ENCODE measurements around the gene MRPL10. TPM values are rescaled to one million over a fixed set of nuclear protein-coding genes. Genes with fewer than 3 reads are reported as not detected.
A peak's percentile ranks its signal among the peaks of the same experiment; 100 is the strongest.

Gene MRPL10
- total and polyA plus RNA-seq, 2 donors (not counting 3 experiments of a cell fraction or from before 2014, with no cell fraction given): 43.4 to 84.0 TPM

DNA sequence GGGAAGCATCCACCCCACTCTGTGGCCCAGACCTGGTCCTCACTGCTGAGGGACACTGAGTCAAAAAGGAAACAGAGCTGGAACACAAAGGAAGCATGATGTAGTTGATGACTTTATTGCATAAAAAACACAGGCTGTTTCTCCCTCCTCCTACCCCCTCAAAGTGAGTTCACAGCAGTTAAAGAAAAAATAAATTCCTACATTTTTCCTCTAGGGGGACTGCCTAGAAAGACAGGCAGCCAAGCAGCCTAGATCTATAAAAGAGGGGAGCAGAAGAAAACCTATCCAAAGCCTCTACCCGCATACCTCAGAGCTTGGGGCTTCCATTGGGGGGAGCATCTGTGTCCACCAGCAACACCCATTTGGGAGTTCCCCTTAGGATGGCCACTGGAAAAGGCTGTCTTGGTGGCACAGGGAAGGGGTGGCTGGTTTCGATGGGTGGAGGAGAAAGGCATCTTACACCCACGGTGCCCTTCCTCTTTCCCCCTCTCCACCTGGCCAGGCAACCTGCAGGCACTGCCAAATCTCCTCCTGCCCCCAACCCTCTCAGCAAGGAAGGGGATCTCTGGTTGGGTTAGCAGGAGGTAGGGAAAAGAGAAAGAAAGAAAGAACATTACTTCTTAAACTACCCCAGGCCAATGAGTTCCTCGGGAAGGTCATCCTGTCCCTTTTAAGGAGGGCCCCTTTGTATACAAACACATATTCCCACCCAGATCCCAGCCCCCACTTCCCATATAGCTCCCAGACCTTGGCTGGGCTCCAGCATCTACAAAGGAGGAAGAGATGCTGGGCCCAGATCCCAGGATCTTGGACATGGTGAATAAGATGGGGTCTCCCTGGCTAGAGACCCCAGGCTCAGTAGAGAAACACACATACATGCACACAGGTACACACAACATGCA is 13.7 kb upstream of the MRPL10 start:
- ChIA-PET POLR2A (no interaction called here), CTCF (interaction anchor here (0.5 to 10.2 kb wide), 9 partner anchors 11 to 934 kb away, joined by 3 to 367 read pairs (median 12); partner anchors contain the start of genes LRRC46, MRPL10 and SP2)
- H3K4me3 ChIP-seq (replicated peaks in 1 of 3; ENCODE audit: insufficient read depth in 1 of 3, low read depth in 1 of 3, low read length in 3 of 3): no peak overlapping the region
- TF ChIP-seq MYC (IDR thresholded peaks at IDR 0.05; ENCODE audit: low read depth, low read length) (no peak), POLR2AphosphoS5 (IDR thresholded peaks at IDR 0.05; ENCODE audit: insufficient read depth, low read depth, low read length) (no peak), GATA2 (IDR thresholded peaks at IDR 0.05; ENCODE audit: insufficient read depth, insufficient read length, low read depth, low read length) (no peak), EZH2 (IDR thresholded peaks at IDR 0.05; ENCODE audit: borderline replicate concordance, low read depth, low read length, severe bottlenecking) (no peak), POLR2A (IDR thresholded peaks at IDR 0.05; ENCODE audit: low read depth, low read length) (no peak), JUN (IDR thresholded peaks at IDR 0.05; ENCODE audit: borderline replicate concordance, insufficient read depth, insufficient read length, low read depth) (no peak)
- TF ChIP-seq, protein P1, sequence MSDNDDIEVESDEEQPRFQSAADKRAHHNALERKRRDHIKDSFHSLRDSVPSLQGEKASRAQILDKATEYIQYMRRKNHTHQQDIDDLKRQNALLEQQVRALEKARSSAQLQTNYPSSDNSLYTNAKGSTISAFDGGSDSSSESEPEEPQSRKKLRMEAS (IDR thresholded peaks at IDR 0.05; ENCODE audit: insufficient read depth, insufficient read length): no peak
- TF ChIP-seq, protein P2, sequence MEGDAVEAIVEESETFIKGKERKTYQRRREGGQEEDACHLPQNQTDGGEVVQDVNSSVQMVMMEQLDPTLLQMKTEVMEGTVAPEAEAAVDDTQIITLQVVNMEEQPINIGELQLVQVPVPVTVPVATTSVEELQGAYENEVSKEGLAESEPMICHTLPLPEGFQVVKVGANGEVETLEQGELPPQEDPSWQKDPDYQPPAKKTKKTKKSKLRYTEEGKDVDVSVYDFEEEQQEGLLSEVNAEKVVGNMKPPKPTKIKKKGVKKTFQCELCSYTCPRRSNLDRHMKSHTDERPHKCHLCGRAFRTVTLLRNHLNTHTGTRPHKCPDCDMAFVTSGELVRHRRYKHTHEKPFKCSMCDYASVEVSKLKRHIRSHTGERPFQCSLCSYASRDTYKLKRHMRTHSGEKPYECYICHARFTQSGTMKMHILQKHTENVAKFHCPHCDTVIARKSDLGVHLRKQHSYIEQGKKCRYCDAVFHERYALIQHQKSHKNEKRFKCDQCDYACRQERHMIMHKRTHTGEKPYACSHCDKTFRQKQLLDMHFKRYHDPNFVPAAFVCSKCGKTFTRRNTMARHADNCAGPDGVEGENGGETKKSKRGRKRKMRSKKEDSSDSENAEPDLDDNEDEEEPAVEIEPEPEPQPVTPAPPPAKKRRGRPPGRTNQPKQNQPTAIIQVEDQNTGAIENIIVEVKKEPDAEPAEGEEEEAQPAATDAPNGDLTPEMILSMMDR (IDR thresholded peaks at IDR 0.05; ENCODE audit: extremely low read depth in 1 of 2, insufficient read depth in 1 of 2, low read depth in 1 of 2, low read length in 2 of 2): peak; percentile 16 to 23
- dilution Hi-C loops (cut with MboI; ENCODE audit: extremely low pct_ligation_motif_present, low sequenced_read_pairs) (no loop called here), intact Hi-C loops (cut with micrococcal nuclease) (loop anchor here (5.0 kb wide), 1 partner anchor 167 kb away; no protein-coding TSS in a partner anchor)
- no peak overlapping the region for H2AFZ ChIP-seq (ENCODE audit: low read depth, low read length)
- peaks cover 5% of the 10 kb centered on the region for H3K4me1 ChIP-seq (ENCODE audit: control insufficient read depth, extremely low read depth, insufficient read depth, low read length)
- no peaks in the 10 kb centered on the region for H3K9me3 ChIP-seq (replicated peaks; ENCODE audit: control insufficient read depth, insufficient read depth, low read length)
- no TSS peak for BruUV-seq (replicated peaks)
- H4K20me1 ChIP-seq (replicated peaks; ENCODE audit: control insufficient read depth, extremely low read depth, insufficient read depth, low read length): no peaks in the 10 kb centered on the region
- H3K36me3 ChIP-seq (ENCODE audit: control insufficient read depth in 2 of 2, extremely low read depth in 1 of 2, insufficient read depth in 2 of 2, low read length in 2 of 2): no peaks in the 10 kb centered on the region
- DNase-seq (ENCODE audit: low read depth, low spot score) (no peak), FAIRE-seq (no peak)
- H3K9ac ChIP-seq (replicated peaks; ENCODE audit: extremely low read depth, insufficient read depth, low read length): no peak overlapping the region
- no peaks in the 10 kb centered on the region for H3K79me2 ChIP-seq (ENCODE audit: control insufficient read depth, insufficient read depth, low read length)
- H3K9me1 ChIP-seq (replicated peaks; ENCODE audit: control insufficient read depth, extremely low read depth, insufficient read depth, low read length): no peaks in the 10 kb centered on the region
- H3K4me2 ChIP-seq (ENCODE audit: insufficient read depth, low read length): no peak overlapping the region
- no peak overlapping the region for H3K27ac ChIP-seq (ENCODE audit: insufficient read depth, low read depth, low read length)
- no peaks in the 10 kb centered on the region for H3K27me3 ChIP-seq (ENCODE audit: control insufficient read depth in 2 of 2, insufficient read depth in 2 of 2, low read length in 2 of 2)
